ENCODE results near the gene HBEGF. TPM values are rescaled to one million over a fixed set of nuclear protein-coding genes. Genes with fewer than 3 reads are reported as not detected.

The HBEGF gene
- total RNA-seq, 2 experiments from 2014 or later = 4.7 to 20.2 TPM

DNA sequence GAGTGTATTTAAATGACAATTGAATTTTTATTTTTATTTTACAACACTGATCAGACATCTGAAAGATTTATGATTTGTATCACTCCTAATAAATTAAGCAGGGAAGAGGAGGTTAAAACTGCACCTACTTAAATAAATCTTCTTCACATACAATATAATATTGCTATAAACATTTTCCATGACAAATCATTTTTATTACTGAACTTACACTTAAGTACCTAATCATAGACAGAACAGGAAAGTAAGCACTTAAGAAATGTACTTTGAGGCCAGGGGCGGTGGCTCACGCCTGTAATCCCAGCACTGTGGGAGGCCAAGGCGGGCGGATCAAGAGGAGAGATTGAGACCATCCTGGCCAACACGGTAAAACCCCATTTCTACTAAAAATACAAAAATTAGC is 47.3 kb downstream of the HBEGF start:
- Histone ChIP-seq H3K79me2 (ENCODE audit: insufficient read depth, low read depth, low read length) (peaks cover 63% of the 10 kb centered on the region), H3K4me3 (ENCODE audit: low read depth, low read length, poor library complexity, severe bottlenecking) (no peak overlapping the region), H3K36me3 (ENCODE audit: insufficient read depth, low read length) (peaks cover 47% of the 10 kb centered on the region), H3K4me2 (ENCODE audit: low read length) (no peak overlapping the region), H3K9me2 (ENCODE audit: insufficient read depth, low read length) (no peaks in the 10 kb centered on the region), H3K27ac (ENCODE audit: low read depth, low read length, poor library complexity, severe bottlenecking) (no peak overlapping the region), H4K20me1 (ENCODE audit: insufficient read depth, low read length) (no peaks in the 10 kb centered on the region), H2AFZ (ENCODE audit: low read length) (no peak overlapping the region), H3K9me3 (ENCODE audit: low read length) (no peaks in the 10 kb centered on the region), H3K4me1 (ENCODE audit: insufficient read depth, low read length, poor library complexity, severe bottlenecking) (peaks cover 36% of the 10 kb centered on the region)
- DNase-seq (ENCODE audit: low spot score) = no peak
- TF ChIP-seq, protein P1, sequence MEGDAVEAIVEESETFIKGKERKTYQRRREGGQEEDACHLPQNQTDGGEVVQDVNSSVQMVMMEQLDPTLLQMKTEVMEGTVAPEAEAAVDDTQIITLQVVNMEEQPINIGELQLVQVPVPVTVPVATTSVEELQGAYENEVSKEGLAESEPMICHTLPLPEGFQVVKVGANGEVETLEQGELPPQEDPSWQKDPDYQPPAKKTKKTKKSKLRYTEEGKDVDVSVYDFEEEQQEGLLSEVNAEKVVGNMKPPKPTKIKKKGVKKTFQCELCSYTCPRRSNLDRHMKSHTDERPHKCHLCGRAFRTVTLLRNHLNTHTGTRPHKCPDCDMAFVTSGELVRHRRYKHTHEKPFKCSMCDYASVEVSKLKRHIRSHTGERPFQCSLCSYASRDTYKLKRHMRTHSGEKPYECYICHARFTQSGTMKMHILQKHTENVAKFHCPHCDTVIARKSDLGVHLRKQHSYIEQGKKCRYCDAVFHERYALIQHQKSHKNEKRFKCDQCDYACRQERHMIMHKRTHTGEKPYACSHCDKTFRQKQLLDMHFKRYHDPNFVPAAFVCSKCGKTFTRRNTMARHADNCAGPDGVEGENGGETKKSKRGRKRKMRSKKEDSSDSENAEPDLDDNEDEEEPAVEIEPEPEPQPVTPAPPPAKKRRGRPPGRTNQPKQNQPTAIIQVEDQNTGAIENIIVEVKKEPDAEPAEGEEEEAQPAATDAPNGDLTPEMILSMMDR (conservative IDR thresholded peaks at IDR 0.05; ENCODE audit: low read length) = no peak
- no peak for TF ChIP-seq EZH2phosphoT487 (IDR thresholded peaks at IDR 0.05; ENCODE audit: borderline replicate concordance, low read depth, low read length)
- ChIA-PET CTCF (ENCODE audit: unreplicated experiment) (no interaction called here), POLR2A (interaction anchor here (1.8 kb wide), 1 partner anchor 32 kb away, joined by 11 read pairs; no protein-coding TSS in a partner anchor)
- intact Hi-C loops (cut with micrococcal nuclease; ENCODE audit: unreplicated experiment) = no loop called here
- no TSS peak for BruUV-seq (replicated peaks)

DNA sequence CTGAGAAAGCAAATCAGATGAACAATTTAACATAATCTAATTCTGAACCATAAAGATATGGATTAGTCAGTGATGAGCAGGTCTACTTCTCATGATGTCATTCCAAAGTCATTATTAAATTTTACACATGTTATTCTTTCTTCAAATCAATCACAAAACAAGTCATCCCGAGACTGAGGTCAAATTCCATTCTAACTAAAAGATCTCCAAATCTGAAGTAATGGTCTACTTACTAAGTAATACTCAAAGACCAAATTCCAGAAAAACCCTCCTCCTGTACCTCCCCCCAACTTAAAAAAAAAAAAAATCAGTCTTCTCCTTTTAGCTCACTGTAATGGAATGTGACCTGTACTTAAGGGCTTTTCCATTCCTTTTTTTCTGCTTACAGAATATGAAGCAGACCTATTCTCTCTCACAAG is 48.2 kb downstream of the HBEGF start:
- TF ChIP-seq, protein P1 (conservative IDR thresholded peaks at IDR 0.05; ENCODE audit: low read length) = no peak
- TF ChIP-seq EZH2phosphoT487 (IDR thresholded peaks at IDR 0.05; ENCODE audit: borderline replicate concordance, low read depth, low read length) = no peak
- no peaks in the 10 kb centered on the region for H4K20me1 ChIP-seq (ENCODE audit: insufficient read depth, low read length)
- H3K9me3 ChIP-seq (ENCODE audit: low read length) = no peaks in the 10 kb centered on the region
- H3K79me2 ChIP-seq (ENCODE audit: insufficient read depth, low read depth, low read length) = peaks cover 71% of the 10 kb centered on the region
- no peak overlapping the region for H3K27ac ChIP-seq (ENCODE audit: low read depth, low read length, poor library complexity, severe bottlenecking)
- no peak overlapping the region for H3K4me3 ChIP-seq (ENCODE audit: low read depth, low read length, poor library complexity, severe bottlenecking)
- CTCF ChIA-PET (ENCODE audit: unreplicated experiment) = no interaction called here
- H3K4me1 ChIP-seq (ENCODE audit: insufficient read depth, low read length, poor library complexity, severe bottlenecking) = peaks cover 41% of the 10 kb centered on the region
- H3K36me3 ChIP-seq (ENCODE audit: insufficient read depth, low read length) = peaks cover 47% of the 10 kb centered on the region
- no peak for DNase-seq (ENCODE audit: low spot score)
- POLR2A ChIA-PET = interaction anchor here (1.1 to 1.6 kb wide), 6 partner anchors 9 to 48 kb away, joined by 3 to 8 read pairs (median 3); no protein-coding TSS in a partner anchor
- intact Hi-C loops (cut with micrococcal nuclease; ENCODE audit: unreplicated experiment) = no loop called here
- H3K4me2 ChIP-seq (ENCODE audit: low read length) = no peak overlapping the region
- H3K9me2 ChIP-seq (ENCODE audit: insufficient read depth, low read length) = no peaks in the 10 kb centered on the region
- H2AFZ ChIP-seq (ENCODE audit: low read length) = no peak overlapping the region
- BruUV-seq (replicated peaks) = no TSS peak

DNA sequence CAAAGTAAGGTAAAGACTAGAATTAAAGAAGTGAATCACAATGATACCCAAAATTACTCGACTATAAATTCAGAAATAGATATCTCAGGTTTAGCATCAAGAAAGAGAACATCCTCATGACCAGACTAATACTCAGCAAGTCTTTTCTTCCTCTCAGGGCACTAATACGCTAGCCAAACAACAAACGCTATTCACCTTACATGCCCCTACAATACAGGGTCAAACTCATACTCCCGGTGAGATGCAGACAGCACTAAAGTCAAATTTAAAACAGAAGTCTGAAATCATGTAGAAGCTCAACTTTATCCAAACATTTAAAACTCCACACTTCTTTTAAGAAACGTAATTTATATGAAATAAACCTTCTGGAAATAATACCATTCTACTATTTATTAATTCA is 49.1 kb downstream of the HBEGF start:
- H3K9me2 ChIP-seq (ENCODE audit: insufficient read depth, low read length) = no peaks in the 10 kb centered on the region
- ChIA-PET POLR2A (interaction anchor here (1.1 to 1.6 kb wide), 5 partner anchors 11 to 48 kb away, joined by 3 to 8 read pairs (median 3); no protein-coding TSS in a partner anchor), CTCF (ENCODE audit: unreplicated experiment) (no interaction called here)
- intact Hi-C loops (cut with micrococcal nuclease; ENCODE audit: unreplicated experiment) = no loop called here
- H4K20me1 ChIP-seq (ENCODE audit: insufficient read depth, low read length) = no peaks in the 10 kb centered on the region
- no peak overlapping the region for H3K4me3 ChIP-seq (ENCODE audit: low read depth, low read length, poor library complexity, severe bottlenecking)
- BruUV-seq (replicated peaks) = no TSS peak
- no peak overlapping the region for H3K4me2 ChIP-seq (ENCODE audit: low read length)
- H3K27ac ChIP-seq (ENCODE audit: low read depth, low read length, poor library complexity, severe bottlenecking) = no peak overlapping the region
- DNase-seq (ENCODE audit: low spot score) = no peak
- H3K9me3 ChIP-seq (ENCODE audit: low read length) = no peaks in the 10 kb centered on the region
- TF ChIP-seq, protein P1 (conservative IDR thresholded peaks at IDR 0.05; ENCODE audit: low read length) = no peak
- no peak for TF ChIP-seq EZH2phosphoT487 (IDR thresholded peaks at IDR 0.05; ENCODE audit: borderline replicate concordance, low read depth, low read length)
- peaks cover 50% of the 10 kb centered on the region for H3K4me1 ChIP-seq (ENCODE audit: insufficient read depth, low read length, poor library complexity, severe bottlenecking)
- peaks cover 50% of the 10 kb centered on the region for H3K36me3 ChIP-seq (ENCODE audit: insufficient read depth, low read length)
- no peak overlapping the region for H2AFZ ChIP-seq (ENCODE audit: low read length)
- H3K79me2 ChIP-seq (ENCODE audit: insufficient read depth, low read depth, low read length) = peaks cover 75% of the 10 kb centered on the region
